ENCODE measurements around the gene SLC39A11.

GRCh38 chr17:72789711-72790110 is 302.8 kb downstream of the SLC39A11 start:
- TF ChIP-seq EZH2 (IDR thresholded peaks at IDR 0.05; ENCODE audit: low read length, missing control alignments), result no peak
- TF ChIP-seq, protein P1, sequence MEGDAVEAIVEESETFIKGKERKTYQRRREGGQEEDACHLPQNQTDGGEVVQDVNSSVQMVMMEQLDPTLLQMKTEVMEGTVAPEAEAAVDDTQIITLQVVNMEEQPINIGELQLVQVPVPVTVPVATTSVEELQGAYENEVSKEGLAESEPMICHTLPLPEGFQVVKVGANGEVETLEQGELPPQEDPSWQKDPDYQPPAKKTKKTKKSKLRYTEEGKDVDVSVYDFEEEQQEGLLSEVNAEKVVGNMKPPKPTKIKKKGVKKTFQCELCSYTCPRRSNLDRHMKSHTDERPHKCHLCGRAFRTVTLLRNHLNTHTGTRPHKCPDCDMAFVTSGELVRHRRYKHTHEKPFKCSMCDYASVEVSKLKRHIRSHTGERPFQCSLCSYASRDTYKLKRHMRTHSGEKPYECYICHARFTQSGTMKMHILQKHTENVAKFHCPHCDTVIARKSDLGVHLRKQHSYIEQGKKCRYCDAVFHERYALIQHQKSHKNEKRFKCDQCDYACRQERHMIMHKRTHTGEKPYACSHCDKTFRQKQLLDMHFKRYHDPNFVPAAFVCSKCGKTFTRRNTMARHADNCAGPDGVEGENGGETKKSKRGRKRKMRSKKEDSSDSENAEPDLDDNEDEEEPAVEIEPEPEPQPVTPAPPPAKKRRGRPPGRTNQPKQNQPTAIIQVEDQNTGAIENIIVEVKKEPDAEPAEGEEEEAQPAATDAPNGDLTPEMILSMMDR (conservative IDR thresholded peaks at IDR 0.05 in 1 of 2, IDR thresholded peaks at IDR 0.05 in 1 of 2; ENCODE audit: low read depth in 1 of 2, low read length in 2 of 2), result no peak

Data from fibroblast of lung (primary cell).